Fibroblast of villous mesenchyme (primary cell): ENCODE measurements around the gene IL15. TPM values are rescaled to one million over a fixed set of nuclear protein-coding genes. Genes with fewer than 3 reads are reported as not detected.
A peak's percentile ranks its signal among the peaks of the same experiment; 100 is the strongest.
"Not testable (repeated sequence)": the region's sequence is repeated elsewhere in the genome, so short reads cannot be mapped to it uniquely, and the experiment has no call there.

Source experiments
- DNase-seq: peaks from one replicate; pipeline ENCODE4 v3.0.0-alpha.2; 2010; ENCODE audit warnings: low read depth
- H3K4me3 ChIP-seq: 2 replicates; pipeline ENCODE4 v1.5.1; 2011; ENCODE audit warnings: low read depth, mild to moderate bottlenecking, low read length
- total RNA-seq: library from RNA; depleted of rRNA; stranded (reverse); fragments of >200 nt; gene quantifications from 2 replicates; pipeline ENCODE4 v1.2.3, GENCODE V29; 2012
- TF ChIP-seq, protein P1 (sequence below): IDR thresholded peaks from 2 replicates; pipeline ENCODE4 v1.5.1; 2012; ENCODE audit warnings: low read depth, mild to moderate bottlenecking, low read length; ENCODE audit not compliant: insufficient read depth

IL15 gene
- total RNA-seq, 1 donor, result 9.5 TPM

DNA sequence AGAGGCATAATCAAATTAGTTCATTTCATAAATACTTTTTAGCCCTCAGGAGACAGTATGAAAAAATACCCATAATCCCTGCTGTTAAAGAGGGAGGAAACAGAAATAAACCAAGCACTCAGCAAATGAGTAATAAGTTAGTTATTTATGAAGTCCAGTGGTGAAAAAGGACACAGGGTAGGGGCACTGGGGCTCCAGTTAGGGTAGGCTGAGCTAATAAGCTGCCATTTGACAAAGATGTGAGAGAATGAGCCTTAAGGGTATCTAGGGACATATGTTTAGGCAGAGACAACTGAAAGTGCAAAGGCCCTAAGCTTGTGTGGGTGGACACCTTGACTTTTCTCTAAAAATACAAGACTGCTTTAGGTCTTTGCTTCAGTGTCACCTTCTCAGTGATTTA, 94.4 kb downstream of the IL15 start:
- TF ChIP-seq, protein P1, sequence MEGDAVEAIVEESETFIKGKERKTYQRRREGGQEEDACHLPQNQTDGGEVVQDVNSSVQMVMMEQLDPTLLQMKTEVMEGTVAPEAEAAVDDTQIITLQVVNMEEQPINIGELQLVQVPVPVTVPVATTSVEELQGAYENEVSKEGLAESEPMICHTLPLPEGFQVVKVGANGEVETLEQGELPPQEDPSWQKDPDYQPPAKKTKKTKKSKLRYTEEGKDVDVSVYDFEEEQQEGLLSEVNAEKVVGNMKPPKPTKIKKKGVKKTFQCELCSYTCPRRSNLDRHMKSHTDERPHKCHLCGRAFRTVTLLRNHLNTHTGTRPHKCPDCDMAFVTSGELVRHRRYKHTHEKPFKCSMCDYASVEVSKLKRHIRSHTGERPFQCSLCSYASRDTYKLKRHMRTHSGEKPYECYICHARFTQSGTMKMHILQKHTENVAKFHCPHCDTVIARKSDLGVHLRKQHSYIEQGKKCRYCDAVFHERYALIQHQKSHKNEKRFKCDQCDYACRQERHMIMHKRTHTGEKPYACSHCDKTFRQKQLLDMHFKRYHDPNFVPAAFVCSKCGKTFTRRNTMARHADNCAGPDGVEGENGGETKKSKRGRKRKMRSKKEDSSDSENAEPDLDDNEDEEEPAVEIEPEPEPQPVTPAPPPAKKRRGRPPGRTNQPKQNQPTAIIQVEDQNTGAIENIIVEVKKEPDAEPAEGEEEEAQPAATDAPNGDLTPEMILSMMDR, result no peak
- DNase-seq, result no peak
- H3K4me3 ChIP-seq, result no peak overlapping the region

DNA sequence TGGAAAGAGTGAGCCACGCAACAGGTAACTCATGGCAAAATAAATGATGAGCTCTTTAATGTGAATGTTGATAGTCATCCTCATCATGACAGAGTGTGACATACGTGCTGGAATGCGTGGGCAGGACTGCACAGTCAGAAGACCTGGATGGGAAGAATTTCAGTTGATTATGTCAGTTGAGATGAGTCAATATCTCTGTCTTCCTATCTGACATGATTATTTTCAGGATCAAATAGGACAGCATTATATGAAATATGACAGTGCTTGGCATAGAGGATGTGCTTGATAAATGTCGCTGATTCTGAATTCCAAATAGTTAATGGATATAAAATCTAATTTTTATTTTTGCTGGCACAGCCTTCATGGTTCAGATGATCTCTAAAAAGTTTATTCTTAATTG, 95.1 kb downstream of the IL15 start:
- DNase-seq, result no peak

DNA sequence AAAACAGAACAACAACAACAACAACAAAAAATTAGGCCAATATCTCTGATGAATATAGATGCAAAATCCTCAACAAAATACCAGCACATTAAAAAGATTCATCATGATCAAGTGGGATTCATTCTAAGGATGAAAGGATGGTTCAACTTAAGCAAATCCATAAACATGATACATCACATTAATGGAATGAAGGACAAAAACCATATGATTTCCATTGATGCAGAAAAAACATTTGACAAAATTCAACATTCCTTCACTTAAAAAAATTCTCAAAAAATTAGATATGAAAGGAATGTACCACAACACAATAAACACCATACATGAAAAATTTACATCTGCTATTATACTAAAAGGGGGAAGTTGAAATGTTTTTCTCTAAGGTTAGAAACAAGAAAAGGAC, 103.3 kb downstream of the IL15 start:
- no peak for DNase-seq
- H3K4me3 ChIP-seq, result no peak overlapping the region
- TF ChIP-seq, protein P1, result no peak

More for the DNA sequence above, 95.1 kb downstream of the IL15 start:
- H3K4me3 ChIP-seq, result no peak overlapping the region
- TF ChIP-seq, protein P1, result no peak

DNA sequence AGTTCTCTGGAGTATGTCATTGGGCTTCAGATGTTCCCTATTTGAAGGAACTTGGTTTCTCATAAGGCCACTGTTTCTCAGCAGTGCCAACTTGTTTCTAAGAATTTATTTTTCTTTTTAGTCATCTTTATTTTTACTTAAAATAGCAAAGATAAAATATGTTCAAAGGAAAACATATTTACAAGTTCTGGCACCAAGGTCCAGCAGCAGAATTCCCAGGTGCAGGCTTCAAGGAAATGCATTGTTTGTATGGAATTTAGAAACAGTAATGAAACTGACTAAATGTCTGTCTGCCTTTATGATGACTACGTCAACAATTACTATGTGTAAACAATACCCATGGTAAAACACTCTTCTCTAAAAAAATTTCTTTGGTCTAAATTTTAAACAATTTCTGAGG, 109.6 kb downstream of the IL15 start:
- DNase-seq, result no peak
- no peak overlapping the region for H3K4me3 ChIP-seq
- TF ChIP-seq, protein P1, result no peak

DNA sequence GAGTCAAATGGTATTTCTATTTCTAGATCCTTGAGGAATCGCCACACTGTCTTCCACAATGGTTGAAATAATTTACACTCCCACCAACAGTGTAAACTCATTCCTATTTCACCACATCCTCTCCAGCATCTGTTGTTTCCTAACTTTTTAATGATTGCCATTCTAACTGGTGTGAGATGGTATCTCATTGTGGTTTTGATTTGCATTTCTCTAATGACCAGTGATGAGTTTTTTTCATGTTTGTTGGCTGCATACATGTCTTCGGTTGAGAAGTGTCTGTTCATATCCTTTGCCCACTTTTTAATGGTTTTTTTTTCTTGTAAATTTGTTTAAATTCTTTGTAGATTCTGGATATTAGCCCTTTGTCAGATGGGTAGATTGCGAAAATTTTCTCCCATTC, 115.4 kb downstream of the IL15 start:
- DNase-seq, result peak; percentile 69

DNA sequence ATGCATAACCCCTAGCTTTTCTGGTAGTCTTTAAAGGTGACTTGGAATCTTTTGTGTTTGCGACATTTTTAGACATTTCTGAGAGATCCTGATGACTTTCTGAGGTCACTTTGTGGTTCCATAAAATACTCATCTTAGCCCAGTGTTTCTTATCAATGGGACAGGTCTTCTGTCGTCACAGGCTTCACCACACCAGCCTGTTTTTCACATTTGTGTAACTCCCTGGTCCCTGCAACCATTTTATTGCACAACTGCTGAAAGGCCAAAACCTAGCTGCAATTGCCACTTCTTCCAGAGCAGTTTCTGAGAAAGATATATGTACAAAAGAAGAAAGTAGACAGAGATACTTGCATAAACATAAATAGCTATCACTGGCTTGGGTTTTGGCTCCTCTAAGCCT, 120.9 kb downstream of the IL15 start:
- peak; percentile 80 for DNase-seq
- TF ChIP-seq, protein P1, result no peak
- H3K4me3 ChIP-seq, result no peak overlapping the region

More for the DNA sequence above, 115.4 kb downstream of the IL15 start:
- not testable (repeated sequence) for H3K4me3 ChIP-seq

DNA sequence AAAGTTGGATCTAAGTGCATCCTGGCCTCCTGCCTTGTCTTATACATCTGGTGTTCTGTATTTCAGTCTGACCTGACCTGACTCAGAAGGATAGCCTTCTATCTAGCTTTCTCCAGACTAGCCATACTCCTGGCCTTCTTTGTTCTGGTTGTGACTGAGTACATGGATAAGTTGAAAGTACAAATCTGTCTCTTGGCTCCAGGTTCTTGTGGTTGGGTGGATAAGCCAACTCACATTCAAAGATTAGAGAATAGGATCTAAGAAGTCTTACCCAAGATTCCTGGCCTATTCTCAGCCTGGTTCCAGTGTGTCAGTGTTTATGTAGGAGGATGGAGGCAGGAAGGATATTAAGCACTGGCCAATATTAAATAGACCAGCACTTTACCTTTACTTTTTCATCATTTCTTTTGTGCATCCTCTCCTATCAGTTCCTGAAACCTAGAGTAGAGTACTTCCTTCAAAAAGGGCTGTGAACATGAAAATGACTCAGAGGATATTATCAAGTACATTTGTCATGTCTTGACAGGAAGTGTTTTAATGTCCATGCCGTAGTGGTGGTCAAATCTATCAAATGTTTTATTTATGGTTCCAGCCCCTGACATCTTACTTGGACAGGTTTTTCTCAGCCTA, 123.5 kb downstream of the IL15 start:
- TF ChIP-seq, protein P1, result no peak
- no peak overlapping the region for H3K4me3 ChIP-seq
- DNase-seq, result no peak
